Activated T-cell treated with anti-CD3 and anti-CD28 coated beads for 4 hours (primary cell): Measurements from ENCODE around the gene MED16.
"Not testable (repeated sequence)": the region's sequence is repeated elsewhere in the genome, so short reads cannot be mapped to it uniquely, and the experiment has no call there.

Source experiments
- DNase-seq: peaks from one replicate; pipeline ENCODE4 v3.0.0-alpha.2; 2020

MED16 gene

DNA sequence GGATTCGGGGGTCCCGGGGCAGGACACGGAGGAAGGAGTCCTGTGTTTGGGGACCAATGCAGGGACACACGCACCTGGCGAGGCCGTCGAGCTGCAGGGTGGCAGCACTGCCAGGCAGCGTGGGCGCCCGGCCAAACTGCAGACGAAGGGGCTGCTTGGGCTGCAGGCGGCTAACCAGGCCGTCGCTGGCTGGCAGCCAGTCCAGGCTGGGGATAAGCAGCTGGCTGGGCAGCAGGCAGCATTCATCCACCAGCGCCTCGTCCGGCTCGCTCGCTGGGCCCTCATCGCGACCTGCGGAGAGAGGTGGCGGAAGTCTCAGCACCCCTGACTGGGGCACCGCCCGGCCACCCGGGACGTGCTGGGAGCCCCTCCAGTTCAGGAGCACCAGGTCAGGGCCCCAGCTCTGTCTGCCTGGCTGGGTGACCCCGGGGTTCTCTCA, 22.0 kb downstream of the MED16 start:
- no peak for DNase-seq

DNA sequence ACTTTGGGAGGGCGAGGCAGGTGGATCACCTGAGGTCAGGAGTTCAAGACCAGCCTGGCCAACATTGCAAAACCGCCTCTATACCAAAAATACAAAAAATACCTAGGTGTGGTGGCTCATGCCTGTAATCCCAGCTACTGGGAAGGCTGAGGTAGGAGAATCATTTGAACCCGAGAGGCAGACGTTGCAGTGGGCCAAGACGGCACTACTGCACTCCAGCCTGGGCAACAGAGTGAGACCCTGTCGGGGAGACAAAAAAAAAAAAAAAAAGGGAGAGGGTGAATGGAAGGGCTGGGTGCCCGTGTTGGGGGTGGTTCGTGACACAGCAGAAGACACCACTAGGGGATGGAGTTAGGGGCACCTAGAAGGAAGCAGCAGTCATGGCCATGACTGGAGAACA, 22.7 kb downstream of the MED16 start:
- DNase-seq: no peak

DNA sequence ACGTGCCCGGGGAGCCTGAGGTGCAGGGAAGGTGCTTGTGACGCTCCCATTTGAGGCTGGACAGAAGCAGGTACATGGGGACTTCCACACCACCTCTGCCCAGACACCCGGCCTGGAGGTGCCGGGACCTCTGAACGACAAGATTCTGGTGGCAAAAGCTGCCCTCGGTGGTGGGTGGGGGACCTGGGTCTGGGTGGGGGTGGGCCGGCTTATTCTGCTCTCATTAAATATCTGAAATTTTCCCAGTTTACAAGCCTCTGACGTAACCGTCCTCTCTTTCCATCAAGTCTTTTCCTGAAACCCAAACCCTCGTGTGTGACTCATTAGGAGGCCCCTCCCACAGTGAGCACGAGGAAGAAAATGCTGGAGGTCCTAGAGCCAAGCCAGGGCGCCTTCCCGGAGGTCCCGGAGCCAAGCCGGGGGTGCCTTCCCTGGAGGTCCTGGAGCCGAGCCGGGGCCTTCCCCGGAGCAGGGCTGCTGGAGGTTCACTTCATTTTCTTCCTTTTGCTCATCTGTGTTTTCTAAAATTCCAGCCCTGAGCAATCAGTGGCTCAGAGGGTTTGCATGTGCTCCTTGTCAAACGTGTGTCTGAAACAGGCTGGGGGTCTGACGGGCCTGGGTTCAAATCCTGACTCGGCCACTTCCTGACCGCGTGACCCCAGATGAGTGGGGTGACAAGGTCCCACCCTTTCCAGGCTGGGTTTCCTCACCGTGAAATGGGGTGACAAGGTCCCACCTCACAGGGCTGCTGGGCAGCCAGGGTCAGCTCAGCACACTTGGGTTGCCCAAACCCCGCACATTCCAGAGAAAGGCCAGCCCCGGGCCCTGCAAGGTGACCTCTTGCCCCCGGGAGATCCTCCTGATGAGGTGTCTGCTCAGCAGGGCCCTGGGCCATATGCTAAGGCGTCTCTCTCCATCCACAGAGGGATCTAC, 23.5 kb downstream of the MED16 start:
- DNase-seq: no peak

DNA sequence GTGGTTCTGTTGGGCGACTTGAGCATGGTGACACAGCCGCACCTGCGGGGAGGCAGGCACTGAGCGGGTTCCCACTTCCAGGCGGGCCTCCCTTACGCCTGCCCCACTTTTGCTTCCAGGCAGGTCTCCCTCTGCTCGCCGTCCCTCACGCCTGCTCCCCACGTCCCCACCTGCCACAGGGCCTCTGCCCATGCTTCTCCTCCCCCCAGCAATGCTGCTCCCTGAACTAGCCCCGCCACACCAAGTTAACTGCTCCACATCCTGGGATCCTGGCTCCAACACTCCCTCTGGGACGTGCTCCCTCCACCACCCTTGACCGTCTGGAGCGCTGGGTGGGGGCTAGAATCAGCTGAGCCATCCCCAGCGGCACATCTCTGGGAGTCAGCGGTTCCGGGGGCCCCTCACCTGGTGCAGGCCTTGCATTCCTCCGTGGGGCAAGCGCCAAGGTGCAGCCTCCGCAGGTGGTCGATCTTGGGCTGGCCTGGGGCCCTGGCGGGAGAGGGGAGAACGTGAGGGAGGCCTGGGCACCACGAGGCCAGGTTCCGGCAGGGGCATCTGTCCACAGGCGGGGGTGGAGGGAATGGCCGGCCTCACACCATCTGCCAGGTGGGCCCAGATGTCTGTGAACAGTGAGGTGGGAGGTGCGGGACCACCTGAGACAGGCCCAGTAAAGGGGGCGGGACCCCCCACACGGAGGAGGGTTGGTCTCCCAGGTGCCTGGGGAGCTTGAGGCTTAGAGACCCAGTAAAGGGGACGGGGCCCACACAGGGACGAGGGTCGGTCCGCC, 24.3 kb downstream of the MED16 start:
- DNase-seq: no peak

DNA sequence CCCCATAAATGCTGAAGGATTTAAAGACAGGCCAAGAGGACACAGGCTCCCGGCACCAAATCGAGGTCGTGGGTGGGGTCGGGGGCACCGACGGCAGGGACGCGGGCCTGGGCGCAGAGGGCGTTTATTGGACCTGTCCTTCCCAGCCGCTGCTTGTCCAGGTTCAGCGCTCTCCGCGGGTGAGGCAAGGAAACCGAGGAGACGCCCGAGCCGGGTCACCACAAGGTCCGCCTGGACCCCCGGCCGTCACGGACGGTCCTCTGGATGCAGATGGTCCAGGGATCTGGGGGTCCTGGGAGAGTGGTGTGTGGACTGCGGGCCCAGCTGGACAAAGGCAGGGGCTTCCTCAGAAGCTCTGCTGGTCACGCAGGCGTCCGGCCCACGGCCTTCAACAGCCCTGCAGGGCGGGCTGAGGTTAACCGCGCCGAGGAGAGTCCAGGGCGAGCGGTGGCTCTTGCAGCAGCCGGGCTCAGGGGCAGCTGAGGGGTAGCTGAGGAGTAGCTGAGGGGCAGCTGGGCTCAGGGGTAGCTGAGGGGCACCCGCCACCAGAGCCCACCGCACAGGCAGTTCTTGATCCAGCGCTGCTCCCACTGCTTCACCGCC, 25.0 kb downstream of the MED16 start:
- DNase-seq: no peak

DNA sequence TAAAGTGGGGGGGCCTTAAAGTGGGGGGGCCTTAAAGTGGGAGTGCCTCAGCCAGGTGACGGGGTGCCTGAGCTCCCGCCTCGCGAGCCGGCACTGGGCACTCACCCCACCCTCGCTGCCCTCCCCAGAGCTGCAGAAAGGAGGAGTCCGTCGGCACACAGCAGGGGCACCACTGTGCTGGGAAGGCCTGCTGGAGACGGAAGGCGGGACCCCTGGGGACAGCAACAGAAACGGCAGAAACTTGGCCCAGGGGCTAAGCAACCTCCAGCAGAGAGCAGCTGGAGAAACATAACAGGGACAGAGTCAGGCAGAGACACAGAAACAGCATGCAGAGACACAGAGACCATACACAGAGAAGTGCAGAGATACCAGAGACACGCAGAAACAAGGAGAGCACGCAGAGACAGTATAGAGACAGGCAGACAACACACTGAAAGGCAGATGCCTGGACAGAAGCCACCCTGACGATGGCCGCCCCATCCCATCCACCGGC, 25.6 kb downstream of the MED16 start:
- no peak for DNase-seq

DNA sequence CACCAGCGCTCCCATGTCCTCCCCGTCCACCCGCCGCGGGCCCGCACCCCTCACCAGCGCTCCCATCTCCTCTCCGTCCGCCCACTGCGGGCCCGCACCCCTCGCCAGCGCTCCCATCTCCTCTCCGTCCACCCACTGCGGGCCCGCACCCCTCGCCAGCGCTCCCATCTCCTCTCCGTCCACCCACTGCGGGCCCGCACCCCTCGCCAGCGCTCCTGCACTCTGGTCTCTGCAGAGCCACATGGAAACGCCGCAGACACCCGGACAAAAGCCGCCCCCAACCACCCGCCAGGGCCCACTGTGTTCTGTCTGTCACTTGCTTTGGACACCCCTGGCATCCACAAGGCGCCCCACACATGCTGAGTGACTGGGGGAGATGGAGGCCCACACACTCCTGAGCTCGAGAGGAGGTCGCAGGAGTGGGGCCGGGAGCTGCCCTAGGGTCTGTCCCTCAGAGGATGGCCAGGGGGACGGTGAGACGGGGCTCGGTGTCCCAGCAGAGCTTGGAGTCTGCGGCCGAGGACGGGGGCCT, 26.2 kb downstream of the MED16 start:
- no peak for DNase-seq

DNA sequence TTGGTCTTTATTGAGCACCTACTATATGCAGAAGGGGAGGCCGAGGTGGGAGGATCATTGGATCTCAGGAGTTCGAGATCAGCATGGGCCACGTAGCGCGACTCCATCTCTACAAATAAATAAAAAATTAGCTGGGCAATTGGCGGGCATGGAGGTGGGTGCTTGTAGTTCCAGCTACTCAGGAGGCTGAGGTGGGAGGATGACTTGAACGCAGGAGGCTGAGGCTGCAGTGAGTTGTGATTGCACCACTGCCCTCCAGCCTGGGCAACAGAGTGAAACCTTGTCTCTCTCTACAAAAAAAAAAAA, 29.7 kb downstream of the MED16 start:
- DNase-seq: no peak

DNA sequence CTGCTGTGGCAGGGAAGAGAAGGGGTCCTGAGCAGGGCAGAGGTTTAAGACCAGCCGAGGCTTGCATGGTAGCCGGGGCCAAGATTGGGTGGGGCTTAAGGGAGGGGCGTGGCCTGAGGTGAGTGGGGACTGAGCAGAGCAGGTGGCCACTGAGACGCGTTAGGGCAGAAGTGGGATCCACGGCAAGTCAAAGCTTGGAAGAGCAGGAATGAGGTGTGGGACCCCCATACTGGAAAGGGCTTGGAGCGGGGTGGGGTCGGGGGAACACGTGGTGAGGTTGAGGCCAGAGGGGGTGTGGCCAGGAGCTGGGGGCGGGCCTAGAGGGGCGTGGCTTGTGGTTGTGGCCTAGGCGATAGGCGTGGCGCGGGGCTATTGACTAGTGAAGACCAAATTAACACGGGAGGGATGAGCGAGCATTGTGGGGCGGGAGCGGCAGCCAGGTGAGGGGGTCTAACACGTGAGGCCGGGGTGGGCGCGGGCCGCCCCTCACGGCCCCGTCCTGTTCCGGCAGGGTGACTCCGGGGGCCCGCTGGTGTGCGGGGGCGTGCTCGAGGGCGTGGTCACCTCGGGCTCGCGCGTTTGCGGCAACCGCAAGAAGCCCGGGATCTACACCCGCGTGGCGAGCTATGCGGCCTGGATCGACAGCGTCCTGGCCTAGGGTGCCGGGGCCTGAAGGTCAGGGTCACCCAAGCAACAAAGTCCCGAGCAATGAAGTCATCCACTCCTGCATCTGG, 30.2 kb downstream of the MED16 start:
- DNase-seq: peak; percentile 70

DNA sequence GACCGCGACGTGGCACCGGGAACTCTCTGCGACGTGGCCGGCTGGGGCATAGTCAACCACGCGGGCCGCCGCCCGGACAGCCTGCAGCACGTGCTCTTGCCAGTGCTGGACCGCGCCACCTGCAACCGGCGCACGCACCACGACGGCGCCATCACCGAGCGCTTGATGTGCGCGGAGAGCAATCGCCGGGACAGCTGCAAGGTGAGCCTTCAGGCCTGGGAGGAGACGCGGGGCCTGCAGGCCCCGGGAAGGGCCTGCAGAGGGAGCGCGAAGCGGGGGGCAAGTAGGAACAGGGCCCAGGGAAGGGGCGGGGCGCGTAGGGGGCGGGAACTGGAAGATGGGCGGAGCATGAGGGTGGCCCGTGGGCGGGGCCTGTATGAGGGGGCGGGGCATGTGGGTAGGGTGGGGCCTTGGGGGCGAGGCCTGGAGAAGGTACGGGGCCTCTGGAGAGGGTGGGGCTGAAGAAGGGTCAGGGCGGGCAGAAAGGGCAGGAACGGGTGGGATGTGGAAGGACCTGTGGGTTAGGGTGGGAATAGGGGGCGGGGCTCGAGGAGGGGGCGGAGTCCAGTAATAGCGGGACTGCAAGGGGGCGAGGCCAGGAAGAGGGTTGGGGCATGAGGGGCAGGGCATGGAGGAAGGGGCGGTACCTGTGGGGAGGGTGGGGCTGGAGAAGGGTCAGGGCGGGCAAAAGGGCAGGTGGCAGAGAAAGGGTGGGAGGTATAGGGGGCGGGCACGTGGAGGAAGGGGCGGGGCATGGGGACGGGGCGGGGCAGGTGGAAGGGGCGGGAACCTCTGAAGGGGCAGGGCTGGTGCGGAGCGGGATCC, 31.0 kb downstream of the MED16 start:
- peak; percentile 63 for DNase-seq

DNA sequence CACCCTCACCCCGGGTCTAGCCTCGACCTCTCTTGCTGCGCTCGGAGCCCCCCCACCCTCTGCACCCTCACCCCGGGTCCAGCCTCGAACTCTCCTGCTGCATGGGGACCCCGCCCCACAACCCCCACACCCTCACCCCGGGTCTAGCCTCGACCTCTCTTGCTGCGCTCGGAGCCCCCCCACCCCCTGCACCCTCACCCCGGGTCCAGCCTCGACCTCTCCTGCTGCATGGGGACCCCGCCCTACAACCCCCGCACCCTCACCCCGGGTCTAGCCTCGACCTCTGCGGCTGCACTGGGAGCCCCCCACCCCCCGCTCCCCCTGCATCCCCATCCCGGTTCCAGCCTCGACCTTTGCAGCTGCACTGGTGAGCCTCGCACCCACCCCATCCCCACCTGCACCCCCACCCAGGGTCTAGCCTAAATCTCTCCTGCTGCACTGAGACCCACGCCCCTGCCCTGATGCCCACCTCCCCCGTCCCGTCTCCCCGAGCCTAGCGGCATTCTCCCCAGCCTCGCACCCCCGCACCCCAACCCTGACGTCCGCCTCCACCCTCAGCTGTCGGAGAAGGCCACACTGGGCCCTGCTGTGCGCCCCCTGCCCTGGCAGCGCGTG, 31.7 kb downstream of the MED16 start:
- no peak for DNase-seq

DNA sequence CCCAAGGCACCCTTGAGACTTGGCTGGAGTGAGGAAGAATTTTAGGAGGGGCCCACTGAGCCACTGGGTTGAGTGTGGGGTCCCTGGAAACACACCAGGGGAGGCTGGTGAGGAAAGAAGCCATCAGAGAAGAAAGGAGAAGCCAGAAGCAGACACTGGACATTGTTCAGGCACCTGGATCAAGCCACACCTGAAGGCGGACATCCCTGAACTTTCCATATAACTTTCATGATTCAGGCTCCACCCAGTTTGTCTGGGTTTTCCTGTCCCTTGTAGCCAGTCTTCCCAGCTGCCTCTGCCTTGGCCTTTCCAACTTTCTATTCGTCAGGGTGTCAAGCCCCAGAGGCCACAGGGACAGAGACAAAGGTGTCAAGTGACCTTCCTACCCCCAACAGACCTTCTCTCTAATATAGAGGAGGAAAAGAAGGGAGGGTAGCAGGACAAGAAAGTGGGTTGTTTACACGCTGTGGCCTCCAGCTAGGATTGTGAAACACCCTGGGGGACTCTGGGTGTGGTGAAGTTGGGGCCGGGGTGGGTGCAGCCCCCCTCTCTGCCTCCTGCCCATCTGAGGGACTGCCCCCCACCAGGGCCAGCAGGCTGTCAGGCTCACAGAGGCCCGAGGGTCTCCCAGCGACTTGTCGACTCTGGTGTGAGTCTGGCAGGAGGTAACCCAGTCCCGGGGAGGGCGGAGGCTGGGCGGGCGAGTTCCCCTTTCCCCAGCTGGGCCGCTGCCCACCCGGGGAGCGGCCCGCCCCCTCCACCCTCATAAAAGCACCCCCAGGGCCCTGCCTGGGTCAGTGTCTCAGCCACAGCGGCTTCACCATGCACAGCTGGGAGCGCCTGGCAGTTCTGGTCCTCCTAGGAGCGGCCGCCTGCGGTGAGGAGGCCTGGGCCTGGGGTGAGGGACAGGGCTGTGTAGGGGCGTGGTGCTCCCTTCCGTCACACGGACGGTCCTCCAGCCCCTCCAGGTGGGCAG, 33.8 kb downstream of the MED16 start, which contains the start of gene CFD:
Gene CFD (plus strand): TSS at position 797 of the 976 bp plus-strand sequence. CDS start 26 bp downstream, at position 823.
- no peak for DNase-seq

DNA sequence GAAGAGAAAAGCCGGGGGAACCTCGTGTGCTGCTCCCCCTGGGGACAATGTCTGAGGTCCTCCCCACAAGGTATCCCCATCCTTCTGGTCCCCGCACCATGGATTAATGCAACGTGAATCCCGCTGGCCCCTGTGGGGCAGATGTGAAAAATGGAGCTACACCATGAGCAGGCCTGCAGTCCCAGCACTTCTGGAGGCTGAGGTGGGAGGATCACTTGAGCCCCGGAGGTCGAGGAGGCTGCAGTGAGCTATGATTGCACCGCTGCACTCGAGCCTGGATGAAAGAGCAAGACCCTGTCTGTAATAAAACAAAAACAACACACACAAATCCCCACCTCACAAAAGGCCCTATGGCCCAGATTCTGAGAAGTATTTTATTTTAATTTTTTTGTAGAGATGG, 34.7 kb downstream of the MED16 start:
- DNase-seq: no peak

DNA sequence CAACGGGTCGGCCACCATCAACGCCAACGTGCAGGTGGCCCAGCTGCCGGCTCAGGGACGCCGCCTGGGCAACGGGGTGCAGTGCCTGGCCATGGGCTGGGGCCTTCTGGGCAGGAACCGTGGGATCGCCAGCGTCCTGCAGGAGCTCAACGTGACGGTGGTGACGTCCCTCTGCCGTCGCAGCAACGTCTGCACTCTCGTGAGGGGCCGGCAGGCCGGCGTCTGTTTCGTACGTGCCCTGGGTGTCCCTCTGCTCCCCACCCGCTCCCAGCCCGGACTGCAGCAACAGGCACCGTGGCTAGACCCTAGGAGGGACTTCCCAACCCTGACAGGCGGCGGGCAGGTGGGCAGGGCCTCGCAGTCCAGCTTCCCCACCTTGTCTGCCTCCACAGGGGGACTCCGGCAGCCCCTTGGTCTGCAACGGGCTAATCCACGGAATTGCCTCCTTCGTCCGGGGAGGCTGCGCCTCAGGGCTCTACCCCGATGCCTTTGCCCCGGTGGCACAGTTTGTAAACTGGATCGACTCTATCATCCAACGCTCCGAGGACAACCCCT, 37.3 kb downstream of the MED16 start:
- no peak for DNase-seq

DNA sequence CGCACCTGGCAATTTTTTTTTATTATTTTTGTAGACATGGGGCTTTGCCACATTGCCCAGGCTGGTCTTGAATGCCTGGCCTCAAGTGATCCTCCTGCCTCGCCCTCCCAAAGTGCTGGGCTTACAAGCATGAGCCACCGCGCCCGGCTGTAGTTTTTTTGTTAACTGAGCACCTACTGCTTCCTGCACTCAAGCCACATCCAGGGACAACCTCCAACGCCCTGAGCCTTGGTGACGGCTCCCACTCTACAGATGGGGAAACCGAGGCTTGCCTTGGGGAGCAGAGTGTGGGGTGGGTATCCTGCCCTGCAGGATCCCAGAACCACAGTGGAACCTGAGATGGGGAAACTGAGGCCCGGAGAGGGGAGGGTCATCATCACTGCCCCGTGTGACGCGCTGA, 37.8 kb downstream of the MED16 start:
- DNase-seq: no peak

DNA sequence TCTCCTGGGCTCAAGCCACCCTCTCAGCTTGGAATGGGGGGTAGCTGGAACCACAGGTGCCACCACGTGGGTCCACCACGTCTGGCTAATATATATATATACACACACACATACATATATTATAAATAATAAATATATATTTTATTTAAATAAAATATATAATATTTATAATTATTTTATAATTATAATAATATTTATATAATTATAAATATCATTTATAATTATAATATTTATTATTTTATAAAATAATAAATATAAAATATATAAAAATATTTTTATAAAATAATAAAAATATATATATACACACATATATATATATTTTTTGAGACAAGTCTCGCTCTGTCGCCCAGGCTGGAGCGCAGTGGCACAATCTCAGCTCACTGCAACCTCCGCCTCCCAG, 38.4 kb downstream of the MED16 start:
- no peak for DNase-seq

DNA sequence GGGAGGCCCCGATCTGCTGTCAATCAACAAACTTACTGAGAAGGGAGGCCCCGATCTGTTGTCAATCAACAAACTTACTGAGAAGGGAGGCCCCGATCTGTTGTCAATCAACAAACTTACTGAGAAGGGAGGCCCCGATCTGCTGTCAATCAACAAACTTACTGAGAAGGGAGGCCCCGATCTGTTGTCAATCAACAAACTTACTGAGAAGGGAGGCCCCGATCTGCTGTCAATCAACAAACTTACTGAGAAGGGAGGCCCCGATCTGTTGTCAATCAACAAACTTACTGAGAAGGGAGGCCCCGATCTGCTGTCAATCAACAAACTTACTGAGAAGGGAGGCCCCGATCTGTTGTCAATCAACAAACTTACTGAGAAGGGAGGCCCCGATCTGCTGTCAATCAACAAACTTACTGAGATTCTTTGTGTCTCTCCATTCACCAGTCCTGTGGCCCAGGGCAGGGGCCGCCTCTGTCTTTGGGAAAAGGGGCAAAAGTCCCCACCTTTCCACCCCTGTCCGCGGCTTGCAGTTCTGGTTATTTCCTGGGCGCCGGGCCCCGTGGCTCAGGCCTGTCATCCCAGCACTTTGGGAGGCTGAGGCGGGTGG, 39.3 kb downstream of the MED16 start:
- DNase-seq: not testable (repeated sequence)

DNA sequence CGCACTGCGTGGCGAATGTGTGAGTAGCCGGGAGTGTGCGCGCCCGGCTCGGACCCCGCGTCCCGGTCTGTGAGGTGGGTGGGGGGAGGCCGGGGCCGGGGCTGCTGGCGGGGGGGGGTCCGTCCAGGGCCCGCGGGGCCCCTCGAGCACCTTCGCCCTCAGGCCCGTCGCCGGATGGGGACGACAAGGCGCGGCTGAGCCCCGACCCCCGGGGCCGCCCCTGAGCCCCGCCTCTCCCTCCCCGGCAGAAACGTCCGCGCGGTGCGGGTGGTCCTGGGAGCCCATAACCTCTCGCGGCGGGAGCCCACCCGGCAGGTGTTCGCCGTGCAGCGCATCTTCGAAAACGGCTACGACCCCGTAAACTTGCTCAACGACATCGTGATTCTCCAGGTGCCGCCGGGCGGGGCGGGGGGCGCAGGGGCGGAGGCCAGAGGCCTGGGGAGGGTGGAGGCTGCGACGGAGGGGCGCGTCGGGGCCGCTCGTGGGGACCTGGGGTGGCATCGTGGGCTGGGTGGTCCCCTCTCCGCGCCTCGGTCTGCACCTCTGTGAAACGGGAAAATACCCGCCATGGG, 39.9 kb downstream of the MED16 start:
- DNase-seq: no peak
